ENCODE measurements around the gene PSMF1. TPM values are rescaled to one million over a fixed set of nuclear protein-coding genes. Genes with fewer than 3 reads are reported as not detected.

Gene PSMF1, protein sequence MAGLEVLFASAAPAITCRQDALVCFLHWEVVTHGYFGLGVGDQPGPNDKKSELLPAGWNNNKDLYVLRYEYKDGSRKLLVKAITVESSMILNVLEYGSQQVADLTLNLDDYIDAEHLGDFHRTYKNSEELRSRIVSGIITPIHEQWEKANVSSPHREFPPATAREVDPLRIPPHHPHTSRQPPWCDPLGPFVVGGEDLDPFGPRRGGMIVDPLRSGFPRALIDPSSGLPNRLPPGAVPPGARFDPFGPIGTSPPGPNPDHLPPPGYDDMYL
- 10 to 100 TPM; 11.5 to 91.6 (median 54.5) TPM for total RNA-seq

DNA sequence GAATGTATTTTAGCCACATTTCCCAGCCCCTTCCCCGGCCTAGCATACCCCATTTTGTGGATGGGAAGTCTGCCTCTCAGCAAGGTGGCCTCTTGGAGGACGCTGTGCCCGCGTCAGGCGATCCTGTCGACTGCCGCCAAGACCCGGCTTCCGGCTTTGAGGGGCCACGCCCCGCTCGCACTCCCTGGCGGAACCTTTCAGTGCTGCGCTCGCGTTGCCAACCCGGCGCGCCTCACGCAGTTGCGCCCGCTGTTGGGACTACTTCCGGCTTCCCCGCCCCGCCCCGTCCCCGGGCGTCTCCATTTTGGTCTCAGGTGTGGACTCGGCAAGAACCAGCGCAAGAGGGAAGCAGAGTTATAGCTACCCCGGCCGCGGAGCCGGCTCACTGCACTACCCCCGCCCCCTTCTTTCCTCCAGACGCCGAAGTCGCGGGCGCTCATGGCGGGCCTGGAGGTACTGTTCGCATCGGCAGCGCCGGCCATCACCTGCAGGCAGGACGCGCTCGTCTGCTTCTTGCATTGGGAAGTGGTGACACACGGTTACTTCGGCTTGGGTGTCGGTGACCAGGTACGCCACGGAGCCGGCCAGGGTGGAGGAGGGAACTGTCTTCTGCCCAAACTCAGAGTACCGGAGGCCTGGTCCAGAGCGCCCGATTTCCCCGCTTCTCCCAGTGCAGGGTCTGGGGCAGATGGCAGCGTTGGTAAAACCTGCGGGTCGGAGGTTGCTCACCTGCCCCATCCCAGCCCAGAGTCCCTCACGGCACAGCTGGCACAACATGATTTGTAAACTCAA is at the start of gene PSMF1:
PSMF1 (plus strand) TSS at position 267 of the 792 bp plus-strand sequence; CDS start at position 439, 172 bp downstream.
- peaks cover 0 to 13% of the 10 kb centered on the region in 2 donors for H3K4me1 ChIP-seq
- DNase-seq = peak; percentile 90 to 94

DNA sequence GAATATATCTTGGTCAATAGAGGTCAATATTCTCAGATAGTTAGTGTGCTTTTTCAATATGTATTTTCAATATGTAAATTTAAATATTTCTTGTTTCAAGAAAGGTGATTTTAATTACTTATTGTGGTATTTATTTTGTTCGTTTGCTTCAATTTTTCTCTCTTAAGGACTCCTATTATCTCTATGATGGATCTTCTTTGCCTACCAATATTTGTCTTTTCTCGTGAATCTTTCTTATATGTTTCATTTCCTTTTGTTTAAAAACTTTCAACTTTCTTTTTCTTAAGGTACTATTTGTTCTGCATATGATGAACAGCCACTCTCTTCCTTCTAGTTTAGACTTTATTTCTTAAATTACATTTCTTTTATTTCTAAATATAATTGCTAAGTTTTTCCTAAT is 46.1 kb upstream of the PSMF1 start:
- H3K4me3 ChIP-seq = no peak overlapping the region
- H3K27me3 ChIP-seq = no peaks in the 10 kb centered on the region
- H3K36me3 ChIP-seq = no peaks in the 10 kb centered on the region
- TF ChIP-seq, protein P1, sequence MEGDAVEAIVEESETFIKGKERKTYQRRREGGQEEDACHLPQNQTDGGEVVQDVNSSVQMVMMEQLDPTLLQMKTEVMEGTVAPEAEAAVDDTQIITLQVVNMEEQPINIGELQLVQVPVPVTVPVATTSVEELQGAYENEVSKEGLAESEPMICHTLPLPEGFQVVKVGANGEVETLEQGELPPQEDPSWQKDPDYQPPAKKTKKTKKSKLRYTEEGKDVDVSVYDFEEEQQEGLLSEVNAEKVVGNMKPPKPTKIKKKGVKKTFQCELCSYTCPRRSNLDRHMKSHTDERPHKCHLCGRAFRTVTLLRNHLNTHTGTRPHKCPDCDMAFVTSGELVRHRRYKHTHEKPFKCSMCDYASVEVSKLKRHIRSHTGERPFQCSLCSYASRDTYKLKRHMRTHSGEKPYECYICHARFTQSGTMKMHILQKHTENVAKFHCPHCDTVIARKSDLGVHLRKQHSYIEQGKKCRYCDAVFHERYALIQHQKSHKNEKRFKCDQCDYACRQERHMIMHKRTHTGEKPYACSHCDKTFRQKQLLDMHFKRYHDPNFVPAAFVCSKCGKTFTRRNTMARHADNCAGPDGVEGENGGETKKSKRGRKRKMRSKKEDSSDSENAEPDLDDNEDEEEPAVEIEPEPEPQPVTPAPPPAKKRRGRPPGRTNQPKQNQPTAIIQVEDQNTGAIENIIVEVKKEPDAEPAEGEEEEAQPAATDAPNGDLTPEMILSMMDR (IDR thresholded peaks at IDR 0.05) = no peak
- TF ChIP-seq POLR2A (IDR thresholded peaks at IDR 0.05) = no peak
- DNase-seq = no peak
- H3K27ac ChIP-seq = no peak overlapping the region
- intact Hi-C loops (cut with DNase I; ENCODE audit: low total_unique reads) = no loop called here
- no peaks in the 10 kb centered on the region for H3K9me3 ChIP-seq
- no peaks in the 10 kb centered on the region for H3K4me1 ChIP-seq

More for the DNA sequence above, at the start of gene PSMF1:
- Histone ChIP-seq H3K27ac (peak within 1 kb of the TSS; percentile 65 to 78), H3K27me3 (no peaks in the 10 kb centered on the region), H3K9me3 (no peaks in the 10 kb centered on the region), H3K36me3 (no peaks in the 10 kb centered on the region), H3K4me3 (peak within 1 kb of the TSS; percentile 80 to 87)
- TF ChIP-seq POLR2A (IDR thresholded peaks at IDR 0.05) = peak; percentile 17 to 50
- TF ChIP-seq, protein P1 (IDR thresholded peaks at IDR 0.05) = peak in 2 of 4 experiments; percentile 52 to 56
- intact Hi-C loops (cut with DNase I; ENCODE audit: low total_unique reads) = no loop called here

DNA sequence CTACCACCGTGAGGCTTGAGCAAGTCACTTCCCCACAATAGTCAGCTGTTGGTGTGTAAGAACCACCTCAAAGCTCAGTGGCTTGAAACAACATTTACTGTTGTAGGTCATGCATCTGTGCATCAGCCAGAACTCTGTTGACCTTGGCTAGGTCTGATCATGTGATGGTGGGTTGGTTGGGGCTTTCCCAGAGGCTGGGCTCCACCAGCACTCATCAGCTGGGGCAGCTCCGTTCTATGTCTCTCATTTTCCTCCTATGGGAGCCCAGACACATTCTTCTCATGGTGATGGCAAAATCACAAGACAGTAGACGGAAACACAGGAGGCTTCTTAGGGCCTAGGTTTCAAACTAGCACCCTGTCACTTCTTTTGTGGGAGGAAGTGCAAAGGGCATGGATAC is 42.8 kb upstream of the PSMF1 start:
- H3K4me1 ChIP-seq = no peaks in the 10 kb centered on the region
- no peak for TF ChIP-seq POLR2A (IDR thresholded peaks at IDR 0.05)
- TF ChIP-seq, protein P1 (IDR thresholded peaks at IDR 0.05) = no peak
- no peaks in the 10 kb centered on the region for H3K27me3 ChIP-seq
- H3K9me3 ChIP-seq = no peaks in the 10 kb centered on the region
- H3K27ac ChIP-seq = no peak overlapping the region
- no peaks in the 10 kb centered on the region for H3K36me3 ChIP-seq
- intact Hi-C loops (cut with DNase I; ENCODE audit: low total_unique reads) = no loop called here
- no peak for DNase-seq
- no peak overlapping the region for H3K4me3 ChIP-seq

DNA sequence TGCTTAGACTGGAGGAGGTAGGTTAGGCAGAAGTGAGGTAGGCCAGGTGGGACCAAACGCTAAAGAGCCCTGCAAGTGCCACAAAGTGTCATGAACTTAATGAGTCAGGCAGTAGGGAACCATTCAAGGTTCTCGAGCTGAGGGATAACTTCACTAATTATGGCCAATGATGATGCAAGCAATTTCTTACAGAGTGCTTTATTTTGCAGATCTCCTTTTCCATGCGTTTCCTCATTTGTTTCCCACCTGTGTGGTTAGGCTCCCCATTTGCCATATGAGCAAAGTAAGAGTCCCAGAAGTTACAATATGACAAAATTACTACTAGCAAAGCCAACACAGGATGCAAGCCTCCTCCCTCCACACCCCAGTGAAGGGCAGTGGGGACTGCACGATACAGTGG is 36.5 kb upstream of the PSMF1 start:
- H3K9me3 ChIP-seq = no peaks in the 10 kb centered on the region
- H3K27me3 ChIP-seq = no peaks in the 10 kb centered on the region
- no peak for DNase-seq
- TF ChIP-seq, protein P1 (IDR thresholded peaks at IDR 0.05) = no peak
- no peak for TF ChIP-seq POLR2A (IDR thresholded peaks at IDR 0.05)
- no peaks in the 10 kb centered on the region for H3K4me1 ChIP-seq
- H3K4me3 ChIP-seq = no peak overlapping the region
- H3K36me3 ChIP-seq = no peaks in the 10 kb centered on the region
- intact Hi-C loops (cut with DNase I; ENCODE audit: low total_unique reads) = no loop called here
- no peak overlapping the region for H3K27ac ChIP-seq
